Measurements from ENCODE around the gene HEG1.

HEG1 gene

GRCh38 chr3:125043599-125044151 lies 12.1 kb downstream of the HEG1 start:
- no peak for DNase-seq

- DNase-seq, result no peak
These were observed 12.9 kb downstream of the HEG1 start for GRCh38 chr3:125042725-125043406.

DNA sequence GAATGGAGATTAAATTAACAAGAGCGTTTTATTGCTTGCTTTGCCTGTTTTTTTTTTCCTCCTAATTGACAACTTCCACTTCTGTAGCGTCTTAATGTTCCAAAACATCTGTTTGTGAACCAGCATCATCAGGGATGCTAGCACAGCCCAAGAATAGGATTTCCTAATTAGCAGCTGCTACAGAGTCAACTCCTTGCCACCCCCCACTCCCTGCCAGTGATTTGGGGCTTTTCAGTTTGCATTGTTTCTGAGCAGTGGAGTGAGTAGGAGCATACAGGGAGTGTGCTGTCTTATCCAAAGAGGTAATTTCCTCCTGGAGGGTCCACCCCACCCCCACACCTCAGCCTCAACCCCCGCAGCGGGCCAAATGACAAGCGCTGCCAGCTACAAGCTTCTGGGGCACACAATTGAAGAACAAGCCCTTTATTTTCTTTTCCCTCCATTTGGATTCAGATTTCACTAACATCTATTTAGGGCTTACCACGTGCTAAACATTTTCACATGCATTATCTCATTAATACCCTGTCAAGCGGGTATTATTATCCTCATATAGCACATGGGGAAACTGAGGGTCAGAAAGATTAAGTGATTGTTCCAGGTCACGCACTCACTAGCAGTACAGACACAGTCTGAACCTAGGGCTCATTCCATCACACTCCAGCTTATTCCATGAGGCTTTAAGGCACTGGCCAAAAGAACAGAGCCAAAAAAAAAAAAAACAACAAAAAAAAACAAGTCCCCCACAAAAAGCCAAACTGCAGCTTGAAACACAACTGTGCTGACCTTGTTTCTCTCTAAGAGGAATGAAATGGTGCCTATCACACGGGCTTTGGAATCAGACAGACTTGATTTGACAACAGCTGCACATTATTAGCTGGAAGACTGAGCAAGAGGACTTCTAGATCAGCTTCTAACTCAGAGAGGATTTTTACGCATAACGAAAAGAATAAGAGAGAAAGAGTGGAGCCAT lies 16.4 kb downstream of the HEG1 start:
- no peak for DNase-seq

- DNase-seq, result no peak
These were observed 18.2 kb downstream of the HEG1 start for GRCh38 chr3:125037498-125038150.

DNA sequence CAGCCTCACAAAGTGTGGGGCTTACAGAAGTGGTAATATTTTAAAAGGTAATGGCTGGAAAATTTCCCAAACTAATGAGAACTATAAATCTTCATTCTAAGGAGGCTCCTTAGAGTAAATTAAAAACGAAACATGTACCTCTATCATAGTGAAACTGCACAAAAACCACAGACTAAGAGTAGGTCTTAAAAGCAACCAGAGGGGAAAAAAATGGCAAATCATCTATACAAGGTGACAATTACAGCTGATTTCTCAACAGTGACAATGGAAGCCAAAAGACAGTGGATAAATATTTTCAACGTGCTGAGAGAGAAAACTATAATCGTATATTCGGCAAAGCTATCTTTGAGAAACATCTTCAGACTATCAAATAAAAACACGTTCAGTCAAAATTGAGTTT lies 20.6 kb downstream of the HEG1 start:
- no peak for DNase-seq

GRCh38 chr3:125033616-125034015 lies 22.2 kb downstream of the HEG1 start:
- DNase-seq, result no peak

DNA sequence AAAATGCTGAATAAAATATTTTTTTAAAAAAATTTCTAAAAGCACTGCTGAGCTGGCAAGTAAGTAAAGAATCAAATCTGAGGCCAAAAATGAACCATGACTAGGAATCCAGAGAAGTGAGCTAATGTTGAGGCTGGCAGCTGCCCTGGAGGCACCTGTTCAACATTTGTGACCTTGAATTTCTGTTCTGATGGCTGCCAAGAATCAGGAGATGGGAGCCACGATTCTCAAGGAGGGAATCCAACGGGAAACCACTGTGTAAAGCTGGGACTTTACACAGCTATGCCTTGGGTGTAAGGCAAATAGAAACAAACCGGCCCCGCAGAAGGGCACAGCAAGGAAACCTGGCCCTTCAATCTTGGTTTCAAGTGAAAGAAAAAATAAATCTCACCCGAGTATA lies 22.7 kb downstream of the HEG1 start:
- no peak for DNase-seq

GRCh38 chr3:125032683-125033082 lies 23.1 kb downstream of the HEG1 start:
- DNase-seq, result no peak

DNA sequence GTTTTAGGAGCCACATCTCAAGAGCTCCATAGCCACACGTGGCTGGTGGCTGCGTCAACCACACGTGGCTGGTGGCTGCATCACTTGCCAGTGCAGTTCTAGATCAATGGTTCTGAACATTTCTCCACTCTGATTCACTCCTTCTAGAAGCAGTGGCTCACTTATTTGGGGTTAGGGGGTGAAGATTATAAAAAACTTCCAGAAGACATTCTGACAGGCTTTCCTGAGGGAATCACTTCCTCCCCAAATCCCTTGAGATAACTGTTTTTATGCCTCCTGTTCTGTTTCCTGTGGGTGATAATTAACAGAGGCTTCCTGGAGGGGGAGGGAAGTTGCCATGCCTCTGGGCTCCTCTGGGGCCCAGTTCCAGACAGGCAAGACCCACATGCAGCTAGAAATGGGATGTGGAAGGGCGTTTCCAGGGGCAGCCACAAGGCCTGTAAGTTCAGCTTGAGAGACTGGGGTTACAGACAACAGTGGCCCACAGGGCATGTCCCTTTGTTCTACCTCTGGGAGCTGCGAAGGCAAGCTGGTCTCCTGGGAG lies 23.6 kb downstream of the HEG1 start:
- peak; percentile 13 for DNase-seq

GRCh38 chr3:125031544-125031943 lies 24.3 kb downstream of the HEG1 start:
- no peak for DNase-seq

- no peak for DNase-seq
These were observed 27.1 kb downstream of the HEG1 start for GRCh38 chr3:125028657-125029056.

DNA sequence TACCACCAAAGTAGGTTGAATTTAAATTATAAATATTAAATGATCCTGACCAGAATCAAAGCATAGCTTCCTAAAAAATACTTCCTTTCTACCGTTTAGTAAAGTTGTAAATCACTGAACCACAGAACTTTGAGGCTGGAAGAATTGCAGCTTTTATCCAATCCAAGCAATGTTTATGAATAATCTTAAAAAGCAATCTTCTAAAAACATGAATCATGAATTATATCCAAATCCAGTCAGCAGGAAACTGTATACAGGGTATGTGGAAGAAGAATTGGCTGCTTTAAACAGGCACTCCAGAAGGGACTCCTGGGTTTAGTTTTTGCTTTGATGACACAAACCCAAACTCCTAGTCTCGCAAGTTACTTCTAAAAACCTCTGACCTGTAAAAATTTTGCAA lies 30.2 kb downstream of the HEG1 start:
- no peak for DNase-seq

GRCh38 chr3:125024817-125025216 lies 31.0 kb downstream of the HEG1 start:
- no peak for DNase-seq

GRCh38 chr3:125023833-125024555 lies 31.8 kb downstream of the HEG1 start:
- DNase-seq, result no peak

GRCh38 chr3:125022206-125022605 lies 33.6 kb downstream of the HEG1 start:
- DNase-seq, result no peak

DNA sequence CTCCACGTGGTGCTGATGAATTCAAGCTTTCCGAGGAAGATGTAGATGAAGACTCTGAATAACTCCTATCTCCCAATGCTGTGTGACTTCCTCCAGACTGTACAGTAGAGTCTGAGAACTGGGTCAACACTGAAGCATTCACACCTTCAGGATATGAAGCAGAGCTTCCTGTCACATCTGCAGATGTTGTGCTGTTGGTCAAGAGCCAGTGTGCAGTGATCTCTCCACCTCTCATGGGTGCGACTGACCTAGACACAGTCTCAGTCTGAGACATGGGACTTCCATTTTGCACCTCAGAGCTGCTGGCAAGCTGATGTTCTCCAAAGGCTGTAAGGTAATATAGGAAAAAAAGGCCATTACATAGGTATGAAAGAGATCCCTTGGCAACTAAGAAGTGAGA lies 36.5 kb downstream of the HEG1 start:
- DNase-seq, result no peak

GRCh38 chr3:125017406-125017805 lies 38.4 kb downstream of the HEG1 start:
- no peak for DNase-seq

DNA sequence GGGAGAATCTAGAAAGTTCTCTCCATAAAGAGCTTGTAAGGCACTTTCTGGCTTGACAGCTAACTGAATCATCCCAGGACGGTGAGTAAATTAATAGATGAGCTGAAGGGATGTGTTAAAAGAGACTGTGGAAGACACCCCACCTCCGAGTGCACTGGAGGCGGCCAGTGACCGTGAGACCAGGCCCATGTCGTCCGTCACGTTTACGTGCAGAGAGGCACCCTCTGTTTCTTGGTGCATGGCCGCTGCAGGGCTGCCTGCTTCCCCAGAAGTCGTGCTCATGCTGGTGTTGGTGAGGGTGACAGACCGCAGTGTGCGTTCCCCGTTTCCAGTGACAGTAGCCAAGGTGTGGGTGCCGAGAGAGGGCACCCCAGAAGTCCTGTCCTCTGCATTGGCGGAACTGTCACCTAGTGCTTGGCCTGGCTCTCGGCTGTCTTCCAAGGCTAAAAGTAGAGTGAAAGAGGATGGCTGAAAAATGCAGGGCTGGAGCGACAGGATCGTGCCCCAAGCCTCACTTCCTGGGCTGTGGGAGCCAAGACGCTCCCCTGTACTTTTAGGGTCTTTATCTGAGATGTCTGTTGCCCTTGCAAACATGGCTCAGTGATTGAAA lies 41.1 kb downstream of the HEG1 start:
- DNase-seq, result no peak

- no peak for DNase-seq
These were observed 42.7 kb downstream of the HEG1 start for GRCh38 chr3:125013095-125013494.

DNA sequence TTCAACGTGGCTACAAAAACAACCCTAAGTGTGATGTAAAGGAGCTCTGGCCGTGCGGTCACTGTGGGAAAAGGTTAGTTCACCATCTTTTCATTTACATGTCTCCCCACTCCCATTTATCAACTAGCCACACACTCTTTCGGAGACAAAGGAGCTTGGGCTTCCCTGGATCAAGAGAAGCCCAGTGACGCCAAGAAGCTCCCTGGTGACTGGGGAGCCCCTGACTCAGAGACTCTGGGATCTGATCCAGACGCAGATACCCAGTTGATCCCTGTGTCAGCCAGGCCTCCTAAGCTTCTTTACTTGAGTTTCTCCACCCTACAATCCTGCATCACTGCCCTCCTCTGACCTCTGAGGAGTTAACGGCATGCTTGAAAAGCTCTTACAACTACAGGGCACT lies 43.9 kb downstream of the HEG1 start:
- no peak for DNase-seq

GRCh38 chr3:125010393-125010792 lies 45.4 kb downstream of the HEG1 start:
- DNase-seq, result no peak

GRCh38 chr3:125008766-125009165 lies 47.0 kb downstream of the HEG1 start:
- no peak for DNase-seq

All from stimulated activated CD4-positive, alpha-beta T cell treated with anti-CD3 and anti-CD28 coated beads, Interleukin-15, amount 100 ng/mL, for 24 hours (primary cell).